OCI-LY3 (cell line): ENCODE data around the gene POLR3H.

ENCODE experiments used
- EZH2phosphoT487 ChIP-seq: fragments of 200-600 bp; shearing (Covaris generic); IDR thresholded peaks from 2 replicates; pipeline ENCODE4 v1.6.1; 2018; ENCODE audit warnings: antibody characterized with exemption, mixed run types, low read depth
- TF ChIP-seq, protein P1 (sequence below): fragments of 200-600, 300-600 bp; sonication (generic); IDR thresholded peaks from 2 replicates; pipeline ENCODE4 v1.5.1; 2014; ENCODE audit warnings: antibody characterized with exemption, low read length, low read depth

DNA sequence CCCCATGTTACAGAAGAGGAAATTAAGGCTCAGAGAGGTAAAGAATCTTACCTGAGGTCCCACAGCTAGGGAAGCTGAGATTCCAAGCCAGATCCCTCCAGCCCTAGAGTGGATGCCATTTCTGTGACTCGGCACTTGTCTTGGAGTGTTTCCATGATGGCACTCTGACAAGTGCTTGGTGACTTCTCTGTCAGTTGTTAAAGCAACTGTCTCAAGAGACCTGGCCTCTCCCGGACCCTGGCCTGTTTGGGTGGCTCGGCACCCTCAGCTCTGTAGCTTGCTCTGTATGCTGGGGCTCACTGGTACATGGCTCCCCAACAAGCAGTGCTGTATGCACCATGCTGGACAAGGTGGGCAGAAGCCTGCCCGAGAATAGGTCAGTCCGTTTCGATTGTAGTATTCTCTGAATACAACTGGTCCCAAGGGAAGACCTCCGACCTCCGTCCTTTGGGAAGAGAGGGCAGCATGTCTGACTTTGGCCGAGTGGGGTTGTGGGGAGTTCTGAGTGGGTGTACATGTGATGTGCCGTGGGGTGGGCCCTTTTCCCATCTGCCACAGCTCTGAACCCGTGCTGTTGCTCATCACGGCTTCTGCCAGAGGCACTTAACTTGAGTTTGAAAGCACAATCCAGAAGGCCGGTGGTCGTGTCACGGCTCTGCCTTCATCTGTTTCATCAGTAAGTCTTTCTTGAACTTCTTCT is 63.0 kb downstream of the POLR3H start:
- TF ChIP-seq, protein P1, sequence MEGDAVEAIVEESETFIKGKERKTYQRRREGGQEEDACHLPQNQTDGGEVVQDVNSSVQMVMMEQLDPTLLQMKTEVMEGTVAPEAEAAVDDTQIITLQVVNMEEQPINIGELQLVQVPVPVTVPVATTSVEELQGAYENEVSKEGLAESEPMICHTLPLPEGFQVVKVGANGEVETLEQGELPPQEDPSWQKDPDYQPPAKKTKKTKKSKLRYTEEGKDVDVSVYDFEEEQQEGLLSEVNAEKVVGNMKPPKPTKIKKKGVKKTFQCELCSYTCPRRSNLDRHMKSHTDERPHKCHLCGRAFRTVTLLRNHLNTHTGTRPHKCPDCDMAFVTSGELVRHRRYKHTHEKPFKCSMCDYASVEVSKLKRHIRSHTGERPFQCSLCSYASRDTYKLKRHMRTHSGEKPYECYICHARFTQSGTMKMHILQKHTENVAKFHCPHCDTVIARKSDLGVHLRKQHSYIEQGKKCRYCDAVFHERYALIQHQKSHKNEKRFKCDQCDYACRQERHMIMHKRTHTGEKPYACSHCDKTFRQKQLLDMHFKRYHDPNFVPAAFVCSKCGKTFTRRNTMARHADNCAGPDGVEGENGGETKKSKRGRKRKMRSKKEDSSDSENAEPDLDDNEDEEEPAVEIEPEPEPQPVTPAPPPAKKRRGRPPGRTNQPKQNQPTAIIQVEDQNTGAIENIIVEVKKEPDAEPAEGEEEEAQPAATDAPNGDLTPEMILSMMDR, result no peak
- no peak for TF ChIP-seq EZH2phosphoT487
